ENCODE results near the gene CANT1.

DNA sequence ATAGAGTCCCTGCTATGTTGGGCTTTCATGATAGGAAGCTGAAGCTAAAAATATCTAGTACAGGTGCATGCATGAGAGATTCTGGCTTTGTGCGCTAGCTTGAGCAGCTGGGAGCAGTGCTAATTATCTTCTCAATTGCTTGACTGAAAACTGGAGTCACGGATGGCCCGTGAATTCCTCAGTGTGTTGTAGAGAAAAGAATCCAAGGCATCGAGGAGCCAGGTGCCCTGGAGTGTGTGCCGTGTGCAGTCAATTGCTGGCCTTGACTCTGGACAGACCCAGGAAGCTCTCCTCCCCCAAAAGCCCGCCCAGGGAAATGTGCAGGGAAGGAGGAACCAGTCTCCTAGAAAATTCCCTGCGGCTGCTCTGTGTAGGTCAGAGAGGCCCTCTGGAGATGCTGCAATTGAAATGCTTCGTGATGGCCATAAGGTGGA is 44.1 kb downstream of the CANT1 start:
- TF ChIP-seq, protein P1, sequence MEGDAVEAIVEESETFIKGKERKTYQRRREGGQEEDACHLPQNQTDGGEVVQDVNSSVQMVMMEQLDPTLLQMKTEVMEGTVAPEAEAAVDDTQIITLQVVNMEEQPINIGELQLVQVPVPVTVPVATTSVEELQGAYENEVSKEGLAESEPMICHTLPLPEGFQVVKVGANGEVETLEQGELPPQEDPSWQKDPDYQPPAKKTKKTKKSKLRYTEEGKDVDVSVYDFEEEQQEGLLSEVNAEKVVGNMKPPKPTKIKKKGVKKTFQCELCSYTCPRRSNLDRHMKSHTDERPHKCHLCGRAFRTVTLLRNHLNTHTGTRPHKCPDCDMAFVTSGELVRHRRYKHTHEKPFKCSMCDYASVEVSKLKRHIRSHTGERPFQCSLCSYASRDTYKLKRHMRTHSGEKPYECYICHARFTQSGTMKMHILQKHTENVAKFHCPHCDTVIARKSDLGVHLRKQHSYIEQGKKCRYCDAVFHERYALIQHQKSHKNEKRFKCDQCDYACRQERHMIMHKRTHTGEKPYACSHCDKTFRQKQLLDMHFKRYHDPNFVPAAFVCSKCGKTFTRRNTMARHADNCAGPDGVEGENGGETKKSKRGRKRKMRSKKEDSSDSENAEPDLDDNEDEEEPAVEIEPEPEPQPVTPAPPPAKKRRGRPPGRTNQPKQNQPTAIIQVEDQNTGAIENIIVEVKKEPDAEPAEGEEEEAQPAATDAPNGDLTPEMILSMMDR (IDR thresholded peaks at IDR 0.05; ENCODE audit: poor library complexity) = no peak
- TF ChIP-seq EZH2 (IDR thresholded peaks at IDR 0.05; ENCODE audit: borderline replicate concordance) (no peak), EZH2phosphoT487 (IDR thresholded peaks at IDR 0.05; ENCODE audit: low read depth, severe bottlenecking, unreplicated experiment) (no peak)

All from hepatocyte (in vitro differentiated cells).